ENCODE results near the gene TAOK1.

- TF ChIP-seq CTCF (IDR thresholded peaks at IDR 0.05) (no peak), EP300 (IDR thresholded peaks at IDR 0.05; ENCODE audit: low read depth) (no peak), POLR2A (IDR thresholded peaks at IDR 0.05) (no peak)
Measured at GRCh38 chr17:29393436-29393835, 3.3 kb downstream of the TAOK1 start.
